SH-SY5Y (cell line): ENCODE measurements around the gene TSPAN17.

Experiments used
- GATA2 ChIP-seq: IDR thresholded peaks from 2 replicates; pipeline ENCODE4 v1.6.1; 2011; ENCODE audit warnings: mild to moderate bottlenecking, low read depth, low read length
- GATA3 ChIP-seq: IDR thresholded peaks from 2 replicates; pipeline ENCODE4 v1.6.1; 2011; ENCODE audit warnings: low read depth, mild to moderate bottlenecking, low read length, moderate library complexity

DNA sequence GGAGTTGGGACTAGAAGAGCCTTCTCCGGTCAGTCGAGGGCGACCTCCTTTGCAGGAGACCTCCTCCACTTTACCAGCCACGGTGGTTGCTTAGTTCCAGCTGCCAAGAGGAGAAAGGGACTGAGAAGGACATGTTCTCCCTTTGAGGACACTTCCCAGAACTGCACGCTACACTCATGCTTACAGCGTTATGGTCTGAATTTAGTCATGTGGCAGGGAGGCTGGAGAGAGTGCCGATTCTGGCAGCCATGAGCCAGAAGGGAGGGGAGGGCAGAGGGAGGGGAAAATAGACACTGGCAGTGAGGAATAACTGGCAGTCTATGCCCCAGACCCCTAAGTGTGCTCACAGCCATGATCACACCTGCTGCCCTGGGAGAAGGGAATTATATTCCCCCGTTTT is 47.8 kb downstream of the TSPAN17 start:
- TF ChIP-seq GATA2 (no peak), GATA3 (no peak)
